ENCODE data around the gene REM2.
"Not testable (repeated sequence)": the region's sequence is repeated elsewhere in the genome, so short reads cannot be mapped to it uniquely, and the experiment has no call there.

GRCh38 chr14:22860377-22860776 lies 22.6 kb upstream of the REM2 start:
- not testable (repeated sequence) for TF ChIP-seq POLR2A, CTCF (IDR thresholded peaks at IDR 0.05)
